ENCODE results near the gene EDDM13. TPM values are rescaled to one million over a fixed set of nuclear protein-coding genes. Genes with fewer than 3 reads are reported as not detected.

Gene EDDM13, protein sequence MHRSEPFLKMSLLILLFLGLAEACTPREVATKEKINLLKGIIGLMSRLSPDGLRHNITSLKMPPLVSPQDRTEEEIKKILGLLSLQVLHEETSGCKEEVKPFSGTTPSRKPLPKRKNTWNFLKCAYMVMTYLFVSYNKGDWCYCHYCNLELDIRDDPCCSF
- not detected in 2 replicates for total RNA-seq

DNA sequence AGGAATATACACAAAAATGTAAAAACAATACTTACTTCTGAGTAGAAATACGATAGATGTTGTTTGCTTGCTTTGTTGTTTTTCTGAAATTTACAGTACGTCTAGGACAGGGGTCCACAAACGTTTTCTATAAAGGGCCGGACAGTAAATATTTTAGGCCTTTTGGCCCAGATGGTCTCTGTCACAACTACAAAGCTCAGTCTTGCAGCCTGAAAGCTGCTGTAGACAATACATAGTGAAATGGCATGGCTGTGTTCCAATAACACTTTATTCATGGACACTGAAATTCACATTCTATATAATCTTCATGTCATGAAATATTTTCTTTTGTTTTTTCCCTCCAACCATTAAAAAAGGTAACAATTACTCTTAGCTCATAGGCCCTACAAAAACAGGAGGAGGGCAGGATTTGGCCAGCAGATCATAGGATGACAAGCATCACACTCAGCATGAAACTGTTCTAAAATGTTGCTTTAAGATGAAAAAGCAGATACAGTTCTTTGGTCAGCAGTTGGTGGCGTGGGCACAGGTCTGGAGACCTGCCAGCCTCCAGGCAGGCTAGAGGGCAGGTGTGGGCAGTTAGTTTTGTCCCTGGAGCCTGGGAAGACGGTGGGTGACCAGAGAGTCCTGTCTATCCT is at the start of gene EDDM13:
EDDM13 (plus strand) TSS at position 588 of the 638 bp plus-strand sequence. CDS start 87 bp downstream, outside the sequence.

DNA sequence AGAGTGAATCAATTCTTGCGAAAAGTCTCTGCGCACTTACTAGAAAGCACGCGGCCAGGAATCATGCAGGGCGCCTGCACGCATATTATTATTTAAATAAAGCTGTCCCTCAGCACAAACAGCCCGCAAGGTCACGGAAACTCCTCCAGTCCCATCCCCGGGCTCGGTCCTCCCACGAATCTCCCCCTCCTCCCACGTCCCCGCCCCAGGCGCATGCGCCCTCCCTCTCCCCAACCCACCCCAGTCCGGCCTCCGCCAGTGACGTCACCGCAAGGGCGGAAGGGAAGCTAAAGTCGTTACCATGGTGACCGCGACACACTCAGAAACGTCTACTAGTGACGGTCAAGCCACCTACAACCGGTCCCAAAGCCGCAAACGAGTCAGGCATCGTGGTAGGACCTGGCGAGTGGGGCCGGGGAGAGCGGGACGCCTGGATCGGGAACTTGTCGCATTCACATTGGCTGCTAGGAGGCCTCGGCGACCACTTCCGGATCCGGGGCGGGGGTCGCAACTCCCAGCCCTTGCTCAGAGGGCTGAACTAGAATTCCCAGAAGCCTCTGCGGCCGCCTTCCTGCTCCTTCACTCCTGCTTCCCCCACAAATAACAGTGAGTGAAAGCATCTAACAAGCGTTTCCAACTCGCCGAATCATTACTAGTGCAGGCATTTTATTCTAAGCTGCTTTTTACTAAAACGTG is 42.0 kb downstream of the EDDM13 start, which contains the start of gene ZSCAN5A:
ZSCAN5A (minus strand) TSS at position 459 of the 696 bp plus-strand sequence. CDS start 89,793 bp downstream, outside the sequence.

Small RNA genes lying within 50 kb of the gene (small RNA-seq; reads per million reads assigned to genes)
- not detected for gene RF00019

Other genes starting within 250 kb of the EDDM13 start
- 26.5 and 39.7 TPM in 2 replicates for gene ZNF787, start 151.5 kb upstream of the EDDM13 start, total RNA-seq
- 11.3 and 15.1 TPM in 2 replicates for gene ZNF444, start 131.5 kb upstream of the EDDM13 start, total RNA-seq
- not detected in 2 replicates for gene GALP, start 96.7 kb upstream of the EDDM13 start, total RNA-seq
- gene ZSCAN5B, start 75.0 kb upstream of the EDDM13 start, total RNA-seq: not detected in 2 replicates
- not detected in 2 replicates for gene ZSCAN5C, start 70.5 kb upstream of the EDDM13 start, total RNA-seq
- gene ZSCAN5A, start 42.1 kb downstream of the EDDM13 start, total RNA-seq: 5.9 and 7.0 TPM in 2 replicates
- 1.4 and 2.2 TPM in 2 replicates for gene ZNF582, start 120.8 kb downstream of the EDDM13 start, total RNA-seq
- 3.3 and 4.3 TPM in 2 replicates for gene ZNF583, start 131.6 kb downstream of the EDDM13 start, total RNA-seq
- 0.98 and 3.3 TPM in 2 replicates for gene ZNF667, start 204.6 kb downstream of the EDDM13 start, total RNA-seq
- gene ZNF471, start 235.1 kb downstream of the EDDM13 start, total RNA-seq: 1.8 and 2.2 TPM in 2 replicates

All from subcutaneous preadipocyte (primary cell).